A673 (cell line): ENCODE data around the gene TWNK. TPM values are rescaled to one million over a fixed set of nuclear protein-coding genes. Genes with fewer than 3 reads are reported as not detected.

Source experiments
- BruUV-seq: library from RNA; stranded (reverse); fragments of 400-500 nt; replicated peaks from 2 replicates; lab custom pipeline; 2021; lab: Mats Ljungman, UMichigan
- CTCF ChIA-PET: fragments of 300-600 bp; sonication (Branson Sonifier 250); formaldehyde crosslinking; loops from one replicate; lab custom pipeline; 2022; ENCODE audit warnings: antibody characterized with exemption; lab: Charles Lee
- POLR2A ChIA-PET: fragments of 300-600 bp; sonication (Branson Sonifier 250); formaldehyde crosslinking; loops from one replicate; lab custom pipeline; 2022; ENCODE audit warnings: antibody characterized with exemption; ENCODE audit not compliant: low non-redundant PET; lab: Charles Lee
- DNase-seq: peaks from one replicate; pipeline ENCODE4 v3.0.0-alpha.2; 2015; ENCODE audit warnings: low spot score
- H3K27ac ChIP-seq: fragments of 200-600 bp; sonication (generic); 2 replicates; pipeline ENCODE4 v1.5.1; 2016; ENCODE audit warnings: mixed run types, low read depth, mild to moderate bottlenecking, mixed read lengths, antibody characterized with exemption, low read length; ENCODE audit not compliant: poor library complexity, severe bottlenecking
- H3K27me3 ChIP-seq: fragments of 200-600 bp; sonication (generic); replicated peaks from 2 replicates; pipeline ENCODE4 v1.6.1; 2017; ENCODE audit warnings: mixed run types, low read depth, mild to moderate bottlenecking, mixed read lengths, antibody characterized with exemption, low read length; ENCODE audit not compliant: insufficient read depth, poor library complexity
- H3K36me3 ChIP-seq: fragments of 200-600 bp; sonication (generic); 2 replicates; pipeline ENCODE4 v1.6.1; 2016; ENCODE audit warnings: mixed run types, mild to moderate bottlenecking, mixed read lengths, antibody characterized with exemption, low read length; ENCODE audit not compliant: insufficient read depth, poor library complexity, severe bottlenecking
- H3K4me1 ChIP-seq: fragments of 200-600 bp; sonication (generic); 2 replicates; pipeline ENCODE4 v1.6.1; 2017; ENCODE audit warnings: mixed run types, mild to moderate bottlenecking, mixed read lengths, antibody characterized with exemption, low read length; ENCODE audit not compliant: insufficient read depth, poor library complexity, severe bottlenecking
- H3K4me3 ChIP-seq: fragments of 200-600 bp; sonication (generic); 2 replicates; pipeline ENCODE4 v1.5.1; 2016; ENCODE audit warnings: low read depth, mixed run types, mild to moderate bottlenecking, mixed read lengths, low read length; ENCODE audit not compliant: poor library complexity, severe bottlenecking
- H3K9me3 ChIP-seq: fragments of 200-600 bp; sonication (generic); 2 replicates; pipeline ENCODE4 v1.6.1; 2016; ENCODE audit warnings: mixed run types, low read depth, mild to moderate bottlenecking, mixed read lengths, antibody characterized with exemption, low read length; ENCODE audit not compliant: poor library complexity, severe bottlenecking
- EZH2 ChIP-seq: fragments of 200-600 bp; sonication (generic); IDR thresholded peaks from 2 replicates; pipeline ENCODE4 v1.6.1; 2017; ENCODE audit warnings: borderline replicate concordance, low read depth, mild to moderate bottlenecking, mixed read lengths, antibody characterized with exemption, low read length; ENCODE audit not compliant: poor library complexity, severe bottlenecking
- intact Hi-C: fragments of 100-400 bp; cut with micrococcal nuclease; formaldehyde crosslinking; loops from one replicate; pipeline ENCODE4 v1.10.0; 2022; ENCODE audit not compliant: unreplicated experiment
- total RNA-seq: library from RNA; stranded (reverse); gene quantifications from 2 replicates; pipeline ENCODE4 v1.2.3, GENCODE V29; 2021
- TF ChIP-seq, protein P1 (sequence below): fragments of 300-800, 200-600 bp; sonication (generic); conservative IDR thresholded peaks from 2 replicates; pipeline ENCODE4 v1.5.1; 2017; ENCODE audit warnings: low read depth, mild to moderate bottlenecking, antibody characterized with exemption, low read length, moderate library complexity, mixed read lengths

TWNK gene
- total RNA-seq, 1 experiment from 2014 or later = 29.5 TPM

GRCh38 chr10:100978121-100978900, 9.0 kb upstream of the TWNK start:
- Histone ChIP-seq H3K4me1 (no peaks in the 10 kb centered on the region), H3K27me3 (no peaks in the 10 kb centered on the region), H3K9me3 (no peaks in the 10 kb centered on the region), H3K36me3 (peaks cover 5% of the 10 kb centered on the region), H3K27ac (no peak overlapping the region), H3K4me3 (no peak overlapping the region)
- TF ChIP-seq, protein P1, sequence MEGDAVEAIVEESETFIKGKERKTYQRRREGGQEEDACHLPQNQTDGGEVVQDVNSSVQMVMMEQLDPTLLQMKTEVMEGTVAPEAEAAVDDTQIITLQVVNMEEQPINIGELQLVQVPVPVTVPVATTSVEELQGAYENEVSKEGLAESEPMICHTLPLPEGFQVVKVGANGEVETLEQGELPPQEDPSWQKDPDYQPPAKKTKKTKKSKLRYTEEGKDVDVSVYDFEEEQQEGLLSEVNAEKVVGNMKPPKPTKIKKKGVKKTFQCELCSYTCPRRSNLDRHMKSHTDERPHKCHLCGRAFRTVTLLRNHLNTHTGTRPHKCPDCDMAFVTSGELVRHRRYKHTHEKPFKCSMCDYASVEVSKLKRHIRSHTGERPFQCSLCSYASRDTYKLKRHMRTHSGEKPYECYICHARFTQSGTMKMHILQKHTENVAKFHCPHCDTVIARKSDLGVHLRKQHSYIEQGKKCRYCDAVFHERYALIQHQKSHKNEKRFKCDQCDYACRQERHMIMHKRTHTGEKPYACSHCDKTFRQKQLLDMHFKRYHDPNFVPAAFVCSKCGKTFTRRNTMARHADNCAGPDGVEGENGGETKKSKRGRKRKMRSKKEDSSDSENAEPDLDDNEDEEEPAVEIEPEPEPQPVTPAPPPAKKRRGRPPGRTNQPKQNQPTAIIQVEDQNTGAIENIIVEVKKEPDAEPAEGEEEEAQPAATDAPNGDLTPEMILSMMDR = no peak
- TF ChIP-seq EZH2 = no peak
- ChIA-PET POLR2A (no interaction called here), CTCF (no interaction called here)
- no TSS peak for BruUV-seq
- intact Hi-C loops = no loop called here
- no peak for DNase-seq

DNA sequence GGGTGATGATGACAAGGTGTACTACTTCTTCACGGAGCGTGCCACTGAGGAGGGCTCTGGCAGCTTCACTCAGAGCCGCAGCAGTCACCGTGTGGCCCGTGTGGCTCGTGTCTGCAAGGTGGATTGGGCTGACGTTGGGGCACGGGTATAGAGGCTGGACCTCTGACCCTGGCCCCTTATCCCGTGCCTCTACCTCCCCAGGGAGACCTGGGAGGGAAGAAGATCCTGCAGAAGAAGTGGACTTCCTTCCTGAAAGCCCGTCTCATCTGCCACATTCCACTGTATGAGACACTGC, 8.5 kb upstream of the TWNK start:
- ChIA-PET CTCF (no interaction called here), POLR2A (no interaction called here)
- Histone ChIP-seq H3K27me3 (no peaks in the 10 kb centered on the region), H3K9me3 (no peaks in the 10 kb centered on the region), H3K27ac (no peak overlapping the region), H3K36me3 (peaks cover 5% of the 10 kb centered on the region), H3K4me1 (no peaks in the 10 kb centered on the region), H3K4me3 (no peak overlapping the region)
- BruUV-seq = no TSS peak
- TF ChIP-seq EZH2 = no peak
- TF ChIP-seq, protein P1 = no peak
- intact Hi-C loops = no loop called here
- no peak for DNase-seq

DNA sequence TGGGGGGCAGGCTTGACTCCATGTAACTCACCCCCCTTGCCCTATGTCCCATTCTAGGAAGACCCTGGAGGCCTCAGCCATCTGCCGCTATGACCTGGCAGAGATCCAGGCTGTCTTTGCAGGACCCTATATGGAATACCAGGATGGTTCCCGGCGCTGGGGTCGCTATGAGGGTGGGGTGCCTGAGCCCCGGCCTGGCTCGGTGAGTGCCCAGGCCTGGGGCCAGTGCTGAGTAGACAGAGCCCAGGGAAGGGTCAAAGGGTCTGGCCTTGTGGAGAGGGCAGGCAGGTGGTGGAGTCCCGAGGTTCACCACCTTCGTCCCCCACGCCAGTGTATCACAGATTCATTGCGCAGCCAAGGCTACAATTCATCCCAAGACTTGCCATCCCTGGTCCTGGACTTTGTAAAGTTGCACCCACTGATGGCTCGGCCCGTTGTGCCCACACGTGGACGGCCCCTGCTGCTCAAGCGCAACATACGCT, 7.5 kb upstream of the TWNK start:
- CTCF ChIA-PET = no interaction called here
- peaks cover 5% of the 10 kb centered on the region for H3K36me3 ChIP-seq
- H3K9me3 ChIP-seq = no peaks in the 10 kb centered on the region
- BruUV-seq = no TSS peak
- POLR2A ChIA-PET = no interaction called here
- no peak for DNase-seq
- H3K27me3 ChIP-seq = no peaks in the 10 kb centered on the region
- TF ChIP-seq EZH2 = no peak
- TF ChIP-seq, protein P1 = no peak
- H3K4me1 ChIP-seq = no peaks in the 10 kb centered on the region
- intact Hi-C loops = no loop called here
- H3K27ac ChIP-seq = no peak overlapping the region
- no peak overlapping the region for H3K4me3 ChIP-seq
